ENCODE measurements around the gene POLH. TPM values are rescaled to one million over a fixed set of nuclear protein-coding genes. Genes with fewer than 3 reads are reported as not detected.
"Not testable (repeated sequence)": the region's sequence is repeated elsewhere in the genome, so short reads cannot be mapped to it uniquely, and the experiment has no call there.

The POLH gene
- total RNA-seq, 2 donors from 2014 or later = 11.0 to 16.7 TPM

GRCh38 chr6:43662948-43663347 is 87.0 kb downstream of the POLH start:
- intact Hi-C loops (cut with DNase I); DNase-seq (ENCODE audit: low spot score): not testable (repeated sequence)

Other genes starting within 250 kb of the POLH start
- 10 to 100 TPM; 11.2 to 13.9 TPM for gene ZNF318, start 206.5 kb upstream of the POLH start, total RNA-seq
- 10 to 100 TPM; 21.1 to 22.4 TPM for gene ABCC10, start 148.6 kb upstream of the POLH start, total RNA-seq
- under 1 TPM; 0.14 to 0.42 TPM for gene DLK2, start 120.6 kb upstream of the POLH start, total RNA-seq
- 10 to 100 TPM; 23.4 to 25.4 TPM for gene TJAP1, start 98.6 kb upstream of the POLH start, total RNA-seq
- under 1 TPM; 0.69 to 0.90 TPM for gene LRRC73, start 65.8 kb upstream of the POLH start, total RNA-seq
- 10 to 100 TPM; 54.6 to 61.3 TPM for gene YIPF3, start 59.3 kb upstream of the POLH start, total RNA-seq
- 10 to 100 TPM; 23.9 to 31.7 TPM for gene POLR1C, start 59.1 kb upstream of the POLH start, total RNA-seq
- gene XPO5, start 147 bp upstream of the POLH start, total RNA-seq = 10 to 100 TPM; 18.4 to 26.2 TPM
- 10 to 100 TPM; 43.3 to 50.4 TPM for gene GTPBP2, start 53.1 kb downstream of the POLH start, total RNA-seq
- gene MAD2L1BP, start 59.7 kb downstream of the POLH start, total RNA-seq = 10 to 100 TPM; 12.0 to 15.5 TPM
- gene RSPH9, start 68.9 kb downstream of the POLH start, total RNA-seq = under 1 TPM; 0.19 to 0.23 TPM
- gene MRPS18A, start 111.6 kb downstream of the POLH start, total RNA-seq = 10 to 100 TPM; 25.4 to 28.2 TPM
- gene VEGFA, start 194.0 kb downstream of the POLH start, total RNA-seq = 10 to 100 TPM; 88.4 to 91.7 TPM

Measured in posterior vena cava (tissue), 2 donors.